GM23338 (cell line): ENCODE results near the gene UBAC1. TPM values are rescaled to one million over a fixed set of nuclear protein-coding genes. Genes with fewer than 3 reads are reported as not detected.

ENCODE experiments used
- ATAC-seq: fragments of 200-7000 bp; cut with Tn5 transposase; 3 replicates; pipeline ENCODE4 v1.9.1; 2020
- DNase-seq: peaks from one replicate; pipeline ENCODE4 v3.0.0-alpha.2; 2015; ENCODE audit warnings: low spot score
- H2AFZ ChIP-seq: fragments of 200-600 bp; sonication (generic); 2 replicates; pipeline ENCODE4 v1.8.0; 2016; ENCODE audit warnings: antibody characterized with exemption, mild to moderate bottlenecking, moderate library complexity
- H3F3A ChIP-seq: fragments of 200-600 bp; sonication (generic); replicated peaks from 2 replicates; pipeline ENCODE4 v1.8.0; 2017; ENCODE audit warnings: antibody characterized with exemption, mixed run types, low read depth
- H3K27ac ChIP-seq: fragments of 200-600 bp; sonication (generic); 2 replicates; pipeline ENCODE4 v1.6.1; 2016; ENCODE audit warnings: low read depth
- H3K27me3 ChIP-seq: fragments of 200-600 bp; sonication (generic); 2 replicates; pipeline ENCODE4 v1.8.0; 2016; ENCODE audit warnings: mild to moderate bottlenecking, mixed run types, moderate library complexity; ENCODE audit not compliant: insufficient read depth
- H3K36me3 ChIP-seq: fragments of 200-600 bp; sonication (generic); 2 replicates; pipeline ENCODE4 v1.8.0; 2016; ENCODE audit warnings: mild to moderate bottlenecking; ENCODE audit not compliant: insufficient read depth
- H3K4me1 ChIP-seq: fragments of 200-600 bp; sonication (generic); 2 replicates; pipeline ENCODE4 v1.8.0; 2016; ENCODE audit warnings: mild to moderate bottlenecking, moderate library complexity; ENCODE audit not compliant: insufficient read depth
- H3K4me2 ChIP-seq: fragments of 200-600 bp; sonication (generic); 2 replicates; pipeline ENCODE4 v1.7.1; 2017; ENCODE audit warnings: mixed run types
- H3K4me3 ChIP-seq: fragments of 200-600 bp; sonication (generic); 2 replicates; pipeline ENCODE4 v1.6.1; 2016; ENCODE audit warnings: mixed run types
- H3K79me2 ChIP-seq: fragments of 200-600 bp; sonication (generic); replicated peaks from 2 replicates; pipeline ENCODE4 v1.8.0; 2017; ENCODE audit warnings: mild to moderate bottlenecking; ENCODE audit not compliant: insufficient read depth
- H3K9me2 ChIP-seq: fragments of 200-600 bp; sonication (generic); 2 replicates; pipeline ENCODE4 v1.8.0; 2017; ENCODE audit not compliant: insufficient read depth
- H4K20me1 ChIP-seq: fragments of 200-600 bp; sonication (generic); replicated peaks from 2 replicates; pipeline ENCODE4 v1.8.0; 2017; ENCODE audit warnings: mild to moderate bottlenecking; ENCODE audit not compliant: insufficient read depth
- H3K27ac Mint-ChIP-seq: 2 replicates; pipeline ENCODE4 v1.8.0; 2020; ENCODE audit warnings: inconsistent platforms, mild to moderate bottlenecking, moderate library complexity, mixed read lengths
- H3K27me3 Mint-ChIP-seq: 3 replicates; pipeline ENCODE4 v1.8.0; 2022; ENCODE audit warnings: low read depth, mild to moderate bottlenecking, moderate library complexity, mixed read lengths, inconsistent platforms; ENCODE audit not compliant: insufficient read depth, poor library complexity
- H3K36me3 Mint-ChIP-seq: 3 replicates; pipeline ENCODE4 v1.8.0; 2021; ENCODE audit warnings: low read depth, mild to moderate bottlenecking, inconsistent platforms, moderate library complexity, mixed read lengths
- H3K4me1 Mint-ChIP-seq: 3 replicates; pipeline ENCODE4 v1.8.0; 2020; ENCODE audit warnings: mild to moderate bottlenecking, inconsistent platforms, mixed read lengths
- H3K4me3 Mint-ChIP-seq: 3 replicates; pipeline ENCODE4 v1.8.0; 2021; ENCODE audit warnings: moderate library complexity, mild to moderate bottlenecking, inconsistent platforms, mixed read lengths
- H3K9me3 Mint-ChIP-seq: 3 replicates; pipeline ENCODE4 v1.8.0; 2020; ENCODE audit warnings: moderate library complexity, mild to moderate bottlenecking, inconsistent platforms, mixed read lengths
- CREB1 ChIP-seq: fragments of 250-450 bp; sonication (Bioruptor Pico); IDR thresholded peaks from 2 replicates; pipeline ENCODE4 v1.5.0; 2020; ENCODE audit warnings: low read depth, mild to moderate bottlenecking, moderate library complexity
- EZH2 ChIP-seq: fragments of 200-600 bp; sonication (generic); IDR thresholded peaks from one replicate; pipeline ENCODE4 v1.8.0; 2017; ENCODE audit warnings: antibody characterized with exemption, mild to moderate bottlenecking, low read depth; ENCODE audit not compliant: unreplicated experiment
- EZH2phosphoT487 ChIP-seq: fragments of 200-600 bp; sonication (generic); IDR thresholded peaks from one replicate; pipeline ENCODE4 v1.8.1; 2018; ENCODE audit warnings: antibody characterized with exemption; ENCODE audit not compliant: unreplicated experiment
- JUNB ChIP-seq: IDR thresholded peaks from one replicate; pipeline ENCODE4 v1.6.1; 2016; ENCODE audit warnings: antibody characterized with exemption; ENCODE audit not compliant: unreplicated experiment
- NANOG ChIP-seq: IDR thresholded peaks from 2 replicates; pipeline ENCODE4 v1.6.1; 2016; ENCODE audit warnings: antibody characterized with exemption, borderline replicate concordance
- POLR2AphosphoS5 ChIP-seq: IDR thresholded peaks from 2 replicates; pipeline ENCODE4 v1.6.1; 2016; ENCODE audit warnings: antibody characterized with exemption, low read depth
- STAT1 ChIP-seq: IDR thresholded peaks from one replicate; pipeline ENCODE4 v1.6.1; 2016; ENCODE audit warnings: antibody characterized with exemption; ENCODE audit not compliant: unreplicated experiment
- ZNF114 ChIP-seq: fragments of 250-450 bp; sonication (Bioruptor Pico); IDR thresholded peaks from 2 replicates; pipeline ENCODE4 v1.5.0; 2020; ENCODE audit warnings: mild to moderate bottlenecking, moderate library complexity
- ZNF331 ChIP-seq: fragments of 250-450 bp; sonication (Bioruptor Pico); IDR thresholded peaks from 2 replicates; pipeline ENCODE4 v1.5.0; 2020; ENCODE audit warnings: low read depth, mild to moderate bottlenecking, moderate library complexity
- ZNF462 ChIP-seq: fragments of 250-450 bp; sonication (Bioruptor Pico); IDR thresholded peaks from 2 replicates; pipeline ENCODE4 v1.5.0; 2020; ENCODE audit warnings: mild to moderate bottlenecking, moderate library complexity
- polyA plus RNA-seq: library from polyadenylated mRNA; unstranded; fragments of >200 nt; fragmentation: Nextera tagmentation; extraction: Ambion mirVana; gene quantifications from 2 replicates; pipeline ENCODE4 v1.2.1, GENCODE V29; 2016
- total RNA-seq: library from RNA; depleted of rRNA; stranded (reverse); fragments of >200 nt; shearing (Covaris generic); gene quantifications from 2 replicates; pipeline ENCODE4 v1.2.3, GENCODE V29; 2014
- TF ChIP-seq, protein P1 (sequence below), 2 experiments: fragments of 200-600 bp in 1 of 2; sonication (generic) in 1 of 2; conservative IDR thresholded peaks; 2 replicates each; pipeline versions ENCODE4 v1.5.1 to v1.6.1; 2016 to 2017; ENCODE audit warnings: antibody characterized with exemption in 2 of 2, low read depth in 2 of 2, mild to moderate bottlenecking in 2 of 2, moderate library complexity in 1 of 2
- TF ChIP-seq, protein P2 (sequence below): IDR thresholded peaks from 2 replicates; pipeline ENCODE4 v1.6.1; 2016; ENCODE audit warnings: antibody characterized with exemption

Gene UBAC1
- total and polyA plus RNA-seq, 2 experiments from 2014 or later: 63.2 to 86.6 TPM

- Histone ChIP-seq H3K4me1 (peaks cover 17% of the 10 kb centered on the region; the same call in 1 of the 2 replicates), H3K79me2 (no peaks in the 10 kb centered on the region)
- H3K36me3 Mint-ChIP-seq: no peaks in the 10 kb centered on the region
Measured at GRCh38 chr9:135987838-135988404, 26.7 kb upstream of the UBAC1 start.

DNA sequence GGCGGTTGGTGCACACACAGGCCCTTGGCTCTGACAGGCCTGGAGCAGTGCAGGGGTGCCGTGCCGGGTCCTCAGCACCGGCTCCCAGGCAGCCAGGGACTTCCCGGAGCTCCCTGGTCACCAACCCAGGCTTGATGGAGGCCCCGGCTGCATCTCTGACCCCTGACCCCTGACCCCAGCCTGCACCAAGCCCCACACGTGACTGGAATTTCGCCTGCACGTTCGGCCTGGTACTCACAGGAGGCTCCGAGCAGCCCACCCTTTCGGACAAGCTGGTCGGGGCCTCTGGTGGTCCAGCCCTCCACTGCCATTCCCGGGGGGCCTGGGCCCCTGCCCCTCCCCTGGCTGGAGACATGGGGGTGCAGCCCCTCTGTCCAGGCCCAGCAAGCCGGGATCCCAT, 25.4 kb upstream of the UBAC1 start:
- DNase-seq: no peak
- no peak for ATAC-seq
- Histone ChIP-seq H3K4me1 (peaks cover 9% of the 10 kb centered on the region; the same call in 1 of the 2 replicates), H3K4me2 (no peak overlapping the region), H3K27ac (no peak overlapping the region), H4K20me1 (no peaks in the 10 kb centered on the region), H3K27me3 (no peaks in the 10 kb centered on the region), H3K9me2 (no peaks in the 10 kb centered on the region), H2AFZ (no peak overlapping the region), H3K79me2 (no peaks in the 10 kb centered on the region), H3K36me3 (no peaks in the 10 kb centered on the region), H3F3A (no peaks in the 10 kb centered on the region; the same call in 1 of the 2 replicates), H3K4me3 (no peak overlapping the region)
- Mint-ChIP-seq H3K27ac (no peak overlapping the region), H3K27me3 (peaks cover 9% of the 10 kb centered on the region), H3K9me3 (no peaks in the 10 kb centered on the region), H3K4me3 (no peak overlapping the region), H3K36me3 (no peaks in the 10 kb centered on the region), H3K4me1 (peaks cover 10% of the 10 kb centered on the region; the same call in 2 of the 3 replicates)
- no peak for TF ChIP-seq EZH2phosphoT487
- no peak for TF ChIP-seq JUNB
- no peak for TF ChIP-seq ZNF331
- no peak for TF ChIP-seq ZNF462 (CRISPR knock-in tag)
- TF ChIP-seq, protein P1, sequence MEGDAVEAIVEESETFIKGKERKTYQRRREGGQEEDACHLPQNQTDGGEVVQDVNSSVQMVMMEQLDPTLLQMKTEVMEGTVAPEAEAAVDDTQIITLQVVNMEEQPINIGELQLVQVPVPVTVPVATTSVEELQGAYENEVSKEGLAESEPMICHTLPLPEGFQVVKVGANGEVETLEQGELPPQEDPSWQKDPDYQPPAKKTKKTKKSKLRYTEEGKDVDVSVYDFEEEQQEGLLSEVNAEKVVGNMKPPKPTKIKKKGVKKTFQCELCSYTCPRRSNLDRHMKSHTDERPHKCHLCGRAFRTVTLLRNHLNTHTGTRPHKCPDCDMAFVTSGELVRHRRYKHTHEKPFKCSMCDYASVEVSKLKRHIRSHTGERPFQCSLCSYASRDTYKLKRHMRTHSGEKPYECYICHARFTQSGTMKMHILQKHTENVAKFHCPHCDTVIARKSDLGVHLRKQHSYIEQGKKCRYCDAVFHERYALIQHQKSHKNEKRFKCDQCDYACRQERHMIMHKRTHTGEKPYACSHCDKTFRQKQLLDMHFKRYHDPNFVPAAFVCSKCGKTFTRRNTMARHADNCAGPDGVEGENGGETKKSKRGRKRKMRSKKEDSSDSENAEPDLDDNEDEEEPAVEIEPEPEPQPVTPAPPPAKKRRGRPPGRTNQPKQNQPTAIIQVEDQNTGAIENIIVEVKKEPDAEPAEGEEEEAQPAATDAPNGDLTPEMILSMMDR (conservative IDR thresholded peaks at IDR 0.05; ENCODE audit: low read depth in 2 of 2): no peak
- no peak for TF ChIP-seq STAT1
- no peak for TF ChIP-seq CREB1 (CRISPR knock-in tag)
- TF ChIP-seq ZNF114 (CRISPR knock-in tag): no peak
- TF ChIP-seq NANOG: no peak
- no peak for TF ChIP-seq EZH2
- no peak for TF ChIP-seq POLR2AphosphoS5
- TF ChIP-seq, protein P2, sequence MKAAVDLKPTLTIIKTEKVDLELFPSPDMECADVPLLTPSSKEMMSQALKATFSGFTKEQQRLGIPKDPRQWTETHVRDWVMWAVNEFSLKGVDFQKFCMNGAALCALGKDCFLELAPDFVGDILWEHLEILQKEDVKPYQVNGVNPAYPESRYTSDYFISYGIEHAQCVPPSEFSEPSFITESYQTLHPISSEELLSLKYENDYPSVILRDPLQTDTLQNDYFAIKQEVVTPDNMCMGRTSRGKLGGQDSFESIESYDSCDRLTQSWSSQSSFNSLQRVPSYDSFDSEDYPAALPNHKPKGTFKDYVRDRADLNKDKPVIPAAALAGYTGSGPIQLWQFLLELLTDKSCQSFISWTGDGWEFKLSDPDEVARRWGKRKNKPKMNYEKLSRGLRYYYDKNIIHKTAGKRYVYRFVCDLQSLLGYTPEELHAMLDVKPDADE: no peak

More at GRCh38 chr9:135987838-135988404, 26.7 kb upstream of the UBAC1 start:
- Histone ChIP-seq H3K36me3 (no peaks in the 10 kb centered on the region), H3K4me2 (no peak overlapping the region), H3K4me3 (no peak overlapping the region), H3K9me2 (no peaks in the 10 kb centered on the region), H3F3A (no peaks in the 10 kb centered on the region; the same call in 1 of the 2 replicates), H2AFZ (no peak overlapping the region), H4K20me1 (no peaks in the 10 kb centered on the region), H3K27me3 (no peaks in the 10 kb centered on the region), H3K27ac (no peak overlapping the region)
- Mint-ChIP-seq H3K4me3 (no peak overlapping the region), H3K4me1 (peaks cover 13% of the 10 kb centered on the region; the same call in 2 of the 3 replicates), H3K9me3 (no peaks in the 10 kb centered on the region), H3K27ac (no peak overlapping the region), H3K27me3 (peaks cover 9% of the 10 kb centered on the region)
- DNase-seq (no peak), ATAC-seq (no peak)
- TF ChIP-seq JUNB (no peak), ZNF331 (no peak)
